GM10248 (cell line): ENCODE measurements around the gene SORL1.

Experiments
- CTCF ChIA-PET: fragments of 300-600 bp; sonication (Branson Sonifier 250); formaldehyde crosslinking; extraction: SDS; loops from one replicate; lab custom pipeline; 2021; ENCODE audit warnings: antibody characterized with exemption; lab: Yijun Ruan, JAX
- POLR2A ChIA-PET: fragments of 350-650 bp; sonication (Branson Sonifier 250); formaldehyde crosslinking; extraction: SDS; loops from one replicate; lab custom pipeline; 2020; ENCODE audit warnings: antibody characterized with exemption; lab: Yijun Ruan, JAX
- DNase-seq: peaks from one replicate; pipeline ENCODE4 v3.0.0; 2012; ENCODE audit errors: extremely low spot score
- CTCF ChIP-seq: IDR thresholded peaks from 2 replicates; pipeline ENCODE4 v1.5.1; 2012; ENCODE audit warnings: mild to moderate bottlenecking, low read depth; ENCODE audit errors: extremely low read depth, missing control alignments, control extremely low read depth

Gene SORL1

DNA sequence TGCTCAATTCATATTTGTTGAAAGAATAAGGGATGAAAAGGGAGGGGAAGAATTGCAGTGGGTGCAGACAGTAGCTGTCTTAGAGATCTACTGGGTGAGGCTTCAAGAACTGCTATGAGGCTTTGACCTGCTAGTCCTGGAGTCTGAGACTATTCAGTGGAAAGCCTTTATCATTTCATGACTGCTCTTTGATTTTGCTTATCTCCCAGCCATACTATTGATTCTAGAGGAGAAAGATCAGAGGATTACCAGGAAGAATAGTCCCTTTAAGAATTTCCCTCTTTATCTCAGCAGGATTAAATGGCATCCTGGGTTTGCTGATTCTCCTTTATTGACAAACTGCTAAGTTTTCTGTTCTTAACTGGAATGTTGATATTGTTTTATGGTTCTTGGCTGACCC is 108.1 kb downstream of the SORL1 start:
- TF ChIP-seq CTCF: no peak
- POLR2A ChIA-PET: no interaction called here
- CTCF ChIA-PET: no interaction called here

GRCh38 chr11:121561240-121561639 is 109.1 kb downstream of the SORL1 start:
- TF ChIP-seq CTCF: no peak
- ChIA-PET POLR2A (no interaction called here), CTCF (no interaction called here)
- no peak for DNase-seq

More for the DNA sequence above, 108.1 kb downstream of the SORL1 start:
- DNase-seq: no peak

- no peak for DNase-seq
- ChIA-PET CTCF (no interaction called here), POLR2A (no interaction called here)
- TF ChIP-seq CTCF: no peak
Observed at GRCh38 chr11:121561716-121562115, 109.6 kb downstream of the SORL1 start.

DNA sequence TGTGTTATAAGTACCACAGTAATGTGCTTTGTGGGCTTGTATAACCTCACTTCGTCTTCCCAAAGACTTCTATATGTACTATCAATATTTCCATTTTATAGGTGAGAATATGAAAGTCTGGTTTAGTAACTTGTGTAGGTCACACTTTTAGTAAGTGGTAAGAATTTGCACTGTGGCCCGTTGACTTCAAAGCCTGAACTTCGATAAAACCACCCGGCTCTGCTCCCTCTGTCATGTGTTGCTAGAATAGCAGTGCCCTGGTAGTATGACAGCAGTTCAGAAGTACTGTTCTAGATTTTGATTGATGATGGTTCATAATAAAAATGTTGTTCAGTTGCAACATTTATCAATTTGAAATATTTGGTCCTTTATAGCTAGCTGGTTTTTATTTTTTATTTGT is 110.9 kb downstream of the SORL1 start:
- DNase-seq: no peak
- POLR2A ChIA-PET: no interaction called here
- CTCF ChIA-PET: no interaction called here
- no peak for TF ChIP-seq CTCF

- DNase-seq: no peak
- CTCF ChIA-PET: no interaction called here
- no peak for TF ChIP-seq CTCF
- POLR2A ChIA-PET: no interaction called here
Observed at GRCh38 chr11:121563900-121564822, 112.0 kb downstream of the SORL1 start.

- ChIA-PET CTCF (interaction anchor here (1.2 to 3.0 kb wide), 2 partner anchors 10 to 11 kb away, joined by 7 to 11 read pairs; no protein-coding TSS in a partner anchor), POLR2A (no interaction called here)
- no peak for DNase-seq
- no peak for TF ChIP-seq CTCF
Observed at GRCh38 chr11:121564948-121565684, 113.0 kb downstream of the SORL1 start.
